GM10847 (cell line): ENCODE results near the gene ATF7IP2.

Experiments used
- POLR2A ChIP-seq: IDR thresholded peaks from 2 replicates; pipeline ENCODE4 v1.6.1; 2011; ENCODE audit not compliant: insufficient read length; ENCODE audit errors: extremely low read depth

Gene ATF7IP2

DNA sequence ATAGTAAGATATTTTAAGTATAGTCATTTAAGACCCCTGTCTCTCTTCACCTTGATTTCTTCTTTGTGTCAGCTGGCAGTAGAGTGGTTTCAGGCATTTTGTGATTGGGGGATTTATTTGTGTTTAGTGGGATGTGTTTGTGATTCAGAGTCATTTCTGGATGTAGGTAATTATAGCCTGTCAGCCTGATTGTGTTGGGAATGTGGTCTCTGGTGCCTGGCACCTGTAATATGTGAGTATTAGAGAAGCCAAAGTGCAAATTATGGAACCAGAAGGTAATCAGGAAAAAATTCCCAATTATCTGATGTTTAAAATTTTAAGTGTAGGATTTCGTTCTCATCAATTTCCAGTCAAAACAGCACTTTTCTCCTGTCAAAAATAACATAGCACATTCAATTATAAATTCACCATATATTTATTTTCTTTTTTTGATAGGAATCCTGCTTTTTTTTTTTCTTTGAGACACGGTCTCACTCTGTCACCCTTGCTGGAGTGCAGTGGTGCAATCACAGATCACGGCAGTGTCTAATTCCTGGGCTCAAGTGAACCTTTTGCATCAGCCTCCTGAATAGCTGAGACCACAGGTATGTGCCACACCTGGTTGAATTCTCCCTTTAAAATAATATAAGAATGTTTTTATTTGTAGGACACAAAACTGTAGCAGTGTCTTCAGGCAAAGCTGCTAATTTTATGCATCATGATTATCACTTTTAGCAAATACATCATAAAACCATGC, 42.7 kb downstream of the ATF7IP2 start:
- TF ChIP-seq POLR2A = no peak

- no peak for TF ChIP-seq POLR2A
These were observed 55.9 kb downstream of the ATF7IP2 start for GRCh38 chr16:10441726-10442125.

DNA sequence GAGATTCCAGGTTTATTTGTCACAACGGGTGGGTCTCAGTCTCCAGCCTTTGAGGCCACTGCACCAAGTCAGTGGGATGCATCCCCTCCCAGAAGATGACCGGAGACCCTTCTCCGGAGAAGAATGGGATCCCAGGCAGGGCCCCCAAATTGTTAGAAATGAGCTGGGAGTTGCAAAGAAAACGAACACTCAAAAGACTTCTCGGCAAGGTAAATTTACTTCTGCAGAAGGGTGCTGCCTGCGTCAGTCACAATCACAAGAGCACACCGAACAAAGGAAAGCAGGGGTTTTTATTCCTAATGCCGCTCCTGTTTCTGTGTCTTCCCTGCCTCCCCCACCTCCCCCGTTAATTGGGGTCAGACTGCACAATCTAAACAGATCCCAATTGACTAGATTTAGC, 61.4 kb downstream of the ATF7IP2 start:
- no peak for TF ChIP-seq POLR2A

GRCh38 chr16:10453159-10453510, 67.3 kb downstream of the ATF7IP2 start:
- TF ChIP-seq POLR2A = no peak

GRCh38 chr16:10465821-10466220, 80.0 kb downstream of the ATF7IP2 start:
- TF ChIP-seq POLR2A = no peak

- no peak for TF ChIP-seq POLR2A
These were observed 80.5 kb downstream of the ATF7IP2 start for GRCh38 chr16:10466313-10466712.

- TF ChIP-seq POLR2A = no peak
These were observed 81.0 kb downstream of the ATF7IP2 start for GRCh38 chr16:10466861-10467260.

- no peak for TF ChIP-seq POLR2A
These were observed 94.3 kb downstream of the ATF7IP2 start for GRCh38 chr16:10480151-10480550.

- no peak for TF ChIP-seq POLR2A
These were observed 99.3 kb downstream of the ATF7IP2 start for GRCh38 chr16:10485159-10485558.

DNA sequence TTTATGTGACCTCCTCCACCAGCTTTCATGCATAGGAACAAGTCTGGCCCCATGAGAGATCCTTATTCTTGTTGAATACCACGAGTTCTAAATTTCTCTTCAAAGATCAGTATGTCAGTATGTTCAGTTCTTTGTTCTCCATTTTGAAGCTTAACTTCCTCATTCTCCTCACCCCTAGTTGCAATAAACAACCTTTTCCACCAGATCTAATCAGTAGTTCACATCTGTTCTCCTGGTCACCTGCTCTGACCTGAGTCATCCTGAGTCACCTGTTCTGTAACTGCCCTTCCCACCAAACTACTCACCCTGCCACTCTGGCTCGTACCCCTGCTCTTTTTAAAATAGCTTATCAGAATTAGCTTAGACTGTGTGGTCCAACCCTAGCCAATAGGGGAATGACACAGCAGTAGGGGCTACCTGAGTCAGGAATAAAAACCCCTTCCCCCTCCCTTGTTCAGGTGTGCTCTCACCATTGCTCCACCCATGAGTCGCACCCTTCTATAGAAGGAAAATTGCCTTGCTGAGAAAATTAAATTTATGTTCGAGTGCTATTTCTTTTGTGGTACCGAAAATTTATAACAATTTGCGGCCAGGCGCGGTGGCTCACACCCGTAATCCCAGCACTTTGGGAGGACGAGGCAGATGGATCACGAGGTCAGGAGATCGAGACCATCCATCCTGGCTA, 100.0 kb downstream of the ATF7IP2 start:
- no peak for TF ChIP-seq POLR2A

GRCh38 chr16:10490141-10490540, 104.3 kb downstream of the ATF7IP2 start:
- TF ChIP-seq POLR2A = no peak

DNA sequence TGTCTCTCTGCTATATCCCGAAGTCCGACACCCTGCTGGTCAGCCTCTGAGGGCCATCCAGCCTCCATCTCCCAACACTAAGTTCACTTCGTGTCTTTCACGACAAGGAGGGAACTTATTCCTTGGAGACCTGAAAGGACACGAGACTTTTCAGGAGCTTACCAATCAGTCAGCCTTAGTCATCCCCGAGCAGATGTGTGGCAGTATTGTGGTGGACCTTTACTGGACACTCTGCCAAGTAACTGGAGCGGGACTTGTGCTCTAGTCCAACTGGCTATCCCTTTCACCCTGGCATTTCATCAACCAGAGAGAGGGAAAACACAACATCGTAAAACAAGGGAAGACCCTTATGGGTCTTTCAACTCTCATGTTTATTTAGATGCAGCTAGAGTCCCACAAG, 107.4 kb downstream of the ATF7IP2 start:
- no peak for TF ChIP-seq POLR2A

- no peak for TF ChIP-seq POLR2A
These were observed 108.6 kb downstream of the ATF7IP2 start for GRCh38 chr16:10494343-10495030.

DNA sequence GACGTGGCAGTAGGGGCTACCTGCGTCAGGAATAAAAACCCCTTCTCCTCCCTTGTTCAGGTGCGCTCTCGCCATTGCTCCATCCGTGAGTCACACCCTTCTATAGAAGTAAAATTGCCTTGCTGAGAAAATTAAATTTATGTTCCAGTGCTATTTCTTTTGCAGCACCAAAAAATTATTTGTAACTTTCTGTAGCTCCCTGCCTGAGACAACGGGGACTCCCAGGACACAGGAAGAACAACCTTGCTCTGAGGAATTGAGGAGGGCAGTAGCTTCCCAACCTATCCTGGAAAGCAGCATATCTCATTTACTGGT, 109.1 kb downstream of the ATF7IP2 start:
- TF ChIP-seq POLR2A = no peak

- TF ChIP-seq POLR2A = no peak
These were observed 111.6 kb downstream of the ATF7IP2 start for GRCh38 chr16:10497132-10498101.
